Upper lobe of left lung (tissue), 4 donors: ENCODE results near the gene IP6K1.

Source experiments
- CTCF ChIP-seq, 6 experiments: fragments of 450-650 bp in 4 of 6; fragments of 200-600 bp in 2 of 6; sonication (generic) in 2 of 6; IDR thresholded peaks; one replicate each; pipeline ENCODE4 v1.5.1; 2016 to 2019; ENCODE audit warnings: antibody characterized with exemption in 6 of 6
- EP300 ChIP-seq, 4 donors: sonication (generic); formaldehyde crosslinking; IDR thresholded peaks; one replicate each; pipeline ENCODE4 v1.5.1; 2017; ENCODE audit warnings: antibody characterized with exemption in 4 of 4, control low read depth in 2 of 4
- POLR2A ChIP-seq, 4 donors: fragments of 450-650 bp; IDR thresholded peaks; one replicate each; pipeline ENCODE4 v1.5.1; 2016 to 2017; ENCODE audit warnings: antibody characterized with exemption in 4 of 4, mild to moderate bottlenecking in 2 of 4
- POLR2AphosphoS5 ChIP-seq, 2 donors: sonication (generic); formaldehyde crosslinking; IDR thresholded peaks; one replicate each; pipeline ENCODE4 v1.5.1; 2017; ENCODE audit warnings: antibody characterized with exemption in 2 of 2

- TF ChIP-seq CTCF (IDR thresholded peaks at IDR 0.05) (no peak), POLR2AphosphoS5 (IDR thresholded peaks at IDR 0.05) (peak in 1 of 2 donors; percentile 5), POLR2A (IDR thresholded peaks at IDR 0.05) (no peak), EP300 (IDR thresholded peaks at IDR 0.05) (no peak)
Measured at GRCh38 chr3:49805897-49806701, 19.8 kb upstream of the IP6K1 start.
